Liver (tissue), 9 donors: ENCODE measurements around the gene RALY. TPM values are rescaled to one million over a fixed set of nuclear protein-coding genes. Genes with fewer than 3 reads are reported as not detected.

Source experiments
- DNase-seq: peaks from one replicate; pipeline ENCODE4 v3.0.0-alpha.2; 2017; ENCODE audit warnings: low spot score
- H3K27ac ChIP-seq, 2 donors: one replicate each; pipeline ENCODE4 v1.7.0; 2013; ENCODE audit warnings: inconsistent platforms in 2 of 2, low read length in 2 of 2, control low read depth in 1 of 2, low read depth in 1 of 2, mild to moderate bottlenecking in 1 of 2
- H3K27me3 ChIP-seq, 4 donors: one replicate each; pipeline versions ENCODE4 v1.6.1 to v1.7.0; 2013; ENCODE audit warnings: low read length in 3 of 4, inconsistent platforms in 1 of 4, mild to moderate bottlenecking in 1 of 4, moderate library complexity in 1 of 4; ENCODE audit not compliant: control insufficient read depth in 4 of 4, insufficient read depth in 4 of 4
- H3K36me3 ChIP-seq, 4 donors: one replicate each; pipeline versions ENCODE4 v1.6.1 to v1.7.0; 2013; ENCODE audit warnings: low read length in 3 of 4, mild to moderate bottlenecking in 3 of 4, low read depth in 1 of 4, moderate library complexity in 1 of 4; ENCODE audit not compliant: control insufficient read depth in 4 of 4, insufficient read depth in 3 of 4
- H3K4me1 ChIP-seq, 4 donors: one replicate each; pipeline versions ENCODE4 v1.6.1 to v1.7.0; 2013; ENCODE audit warnings: low read length in 3 of 4, mild to moderate bottlenecking in 3 of 4, moderate library complexity in 1 of 4; ENCODE audit not compliant: control insufficient read depth in 4 of 4, insufficient read depth in 4 of 4
- H3K4me3 ChIP-seq, 3 donors: one replicate each; pipeline versions ENCODE4 v1.6.1 to v1.7.0; 2013; ENCODE audit warnings: low read length in 3 of 3, control low read depth in 1 of 3, low read depth in 1 of 3, mild to moderate bottlenecking in 1 of 3
- H3K9ac ChIP-seq, 2 donors: one replicate each; pipeline ENCODE4 v1.7.0; 2013; ENCODE audit warnings: low read length in 2 of 2, mild to moderate bottlenecking in 2 of 2, moderate library complexity in 2 of 2, control low read depth in 1 of 2, low read depth in 1 of 2
- H3K9me3 ChIP-seq, 4 donors: one replicate each; pipeline versions ENCODE4 v1.6.1 to v1.7.0; 2013; ENCODE audit warnings: low read length in 3 of 4; ENCODE audit not compliant: control insufficient read depth in 4 of 4
- CTCF ChIP-seq: fragments of 150-350 bp; IDR thresholded peaks from 2 replicates; pipeline ENCODE4 v1.5.1; 2017; ENCODE audit warnings: improper control_type of control experiment, low read depth, low read length; ENCODE audit not compliant: missing input control
- EGR1 ChIP-seq, 2 donors: IDR thresholded peaks; 2 replicates each; pipeline ENCODE4 v1.6.1; 2016 to 2018; ENCODE audit warnings: antibody characterized with exemption in 2 of 2, low read depth in 2 of 2
- FOXA1 ChIP-seq: IDR thresholded peaks from 2 replicates; pipeline ENCODE4 v1.6.1; 2016; ENCODE audit warnings: antibody characterized with exemption
- FOXA2 ChIP-seq: IDR thresholded peaks from 2 replicates; pipeline ENCODE4 v1.6.1; 2016; ENCODE audit warnings: antibody characterized with exemption
- GABPA ChIP-seq, 2 donors: IDR thresholded peaks in 1 of 2; conservative IDR thresholded peaks in 1 of 2; 2 replicates each; pipeline ENCODE4 v1.6.1; 2016; ENCODE audit warnings: antibody characterized with exemption in 2 of 2, mild to moderate bottlenecking in 1 of 2, moderate library complexity in 1 of 2
- HNF4A ChIP-seq, 2 donors: conservative IDR thresholded peaks; 2 replicates each; pipeline ENCODE4 v1.6.1; 2016; ENCODE audit warnings: antibody characterized with exemption in 2 of 2, mild to moderate bottlenecking in 2 of 2
- HNF4G ChIP-seq: IDR thresholded peaks from 2 replicates; pipeline ENCODE4 v1.6.1; 2016; ENCODE audit warnings: antibody characterized with exemption
- JUND ChIP-seq, 2 donors: IDR thresholded peaks; 2 replicates each; pipeline ENCODE4 v1.6.1; 2016; ENCODE audit warnings: antibody characterized with exemption in 2 of 2
- NR2F2 ChIP-seq: IDR thresholded peaks from 2 replicates; pipeline ENCODE4 v1.6.1; 2016; ENCODE audit warnings: antibody characterized with exemption
- RAD21 ChIP-seq, 2 donors: IDR thresholded peaks; 2 replicates each; pipeline ENCODE4 v1.6.1; 2016; ENCODE audit warnings: antibody characterized with exemption in 2 of 2, mild to moderate bottlenecking in 2 of 2
- RXRA ChIP-seq, 2 donors: IDR thresholded peaks; 2 replicates each; pipeline ENCODE4 v1.6.1; 2017 to 2018; ENCODE audit warnings: antibody characterized with exemption in 2 of 2, mild to moderate bottlenecking in 1 of 2
- SP1 ChIP-seq: IDR thresholded peaks from 2 replicates; pipeline ENCODE4 v1.6.1; 2018; ENCODE audit warnings: antibody characterized with exemption, mild to moderate bottlenecking
- TAF1 ChIP-seq: conservative IDR thresholded peaks from 2 replicates; pipeline ENCODE4 v1.6.1; 2016; ENCODE audit warnings: antibody characterized with exemption, mild to moderate bottlenecking
- YY1 ChIP-seq: IDR thresholded peaks from 2 replicates; pipeline ENCODE4 v1.6.1; 2016; ENCODE audit warnings: antibody characterized with exemption, mild to moderate bottlenecking
- ZBTB33 ChIP-seq: IDR thresholded peaks from 2 replicates; pipeline ENCODE4 v1.6.1; 2016; ENCODE audit warnings: antibody characterized with exemption
- WGBS: extraction: QIAGEN DNeasy Blood & Tissue Kit; methylation state at CpG from one replicate; pipeline ENCODE4 v1.1.7; 2013; 5-methylcytosine and 5-hydroxymethylcytosine counted together
- polyA plus RNA-seq, 2 donors: library from polyadenylated mRNA; stranded (reverse) in 1 of 2; unstranded in 1 of 2; fragments of 200-250 nt in 1 of 2; fragments of >200 nt in 1 of 2; fragmentation: Nextera tagmentation in 1 of 2; extraction: Ambion mirVana in 1 of 2; gene quantifications; one replicate each; pipeline versions ENCODE4 v1.2.1 to v1.2.3, GENCODE V29; 2013 to 2015
- total RNA-seq, 2 donors: library from RNA; depleted of rRNA; stranded (reverse); fragments of >200 nt; gene quantifications; one replicate each; pipeline ENCODE4 v1.2.3, GENCODE V29; 2014
- TF ChIP-seq, protein P1 (sequence below): IDR thresholded peaks from 2 replicates; pipeline ENCODE4 v1.6.1; 2016; ENCODE audit warnings: antibody characterized with exemption
- TF ChIP-seq, protein P2 (sequence below): IDR thresholded peaks from 2 replicates; pipeline ENCODE4 v1.6.1; 2016; ENCODE audit warnings: antibody characterized with exemption, mild to moderate bottlenecking
- TF ChIP-seq, protein P3 (sequence below): IDR thresholded peaks from 2 replicates; pipeline ENCODE4 v1.6.1; 2016; ENCODE audit warnings: antibody characterized with exemption
- donor health status: healthy.
- donor health status: healthy.
- donor health status: healthy.
- donor health status: healthy.
- donor health status: healthy.

The RALY gene
- total and polyA plus RNA-seq, 4 donors, result 23.1 to 47.4 (median 33.3) TPM

DNA sequence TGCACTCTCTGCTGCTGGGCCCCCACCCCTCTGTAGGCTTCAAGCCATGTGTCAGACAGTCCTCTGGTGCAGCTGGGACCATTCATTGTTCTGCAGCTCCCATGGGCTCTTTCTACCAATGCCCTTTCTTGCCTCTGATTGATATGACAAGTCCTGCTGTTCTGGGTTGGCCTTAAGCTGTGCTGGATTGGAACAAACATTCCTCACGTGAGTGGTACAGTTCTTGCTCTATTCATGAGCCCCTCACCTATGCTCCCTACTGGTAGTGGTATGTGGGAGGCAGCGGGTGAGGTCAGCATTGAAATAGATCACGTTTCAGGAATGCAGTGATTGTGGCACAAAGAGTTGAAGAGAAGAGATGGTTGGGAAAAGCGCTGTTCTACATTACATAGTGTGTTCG lies 48.8 kb upstream of the RALY start:
- Histone ChIP-seq H3K36me3 (no peaks in the 10 kb centered on the region), H3K9ac (no peak overlapping the region), H3K4me1 (no peaks in the 10 kb centered on the region), H3K27ac (no peak overlapping the region), H3K4me3 (no peak overlapping the region), H3K27me3 (no peaks in the 10 kb centered on the region), H3K9me3 (peaks cover 7 to 13% (median 11%) of the 10 kb centered on the region in 4 donors)
- WGBS, result 85% methylated on average over 5 of the region's 5 CpGs
- TF ChIP-seq FOXA2 (no peak), HNF4G (no peak), TAF1 (no peak), RXRA (IDR thresholded peaks at IDR 0.05) (no peak), NR2F2 (no peak), YY1 (no peak), GABPA (IDR thresholded peaks at IDR 0.05 in 1 of 2, conservative IDR thresholded peaks at IDR 0.05 in 1 of 2) (no peak), RAD21 (IDR thresholded peaks at IDR 0.05) (no peak), CTCF (no peak), JUND (IDR thresholded peaks at IDR 0.05) (no peak), SP1 (no peak), HNF4A (conservative IDR thresholded peaks at IDR 0.05) (no peak)
- TF ChIP-seq, protein P1, sequence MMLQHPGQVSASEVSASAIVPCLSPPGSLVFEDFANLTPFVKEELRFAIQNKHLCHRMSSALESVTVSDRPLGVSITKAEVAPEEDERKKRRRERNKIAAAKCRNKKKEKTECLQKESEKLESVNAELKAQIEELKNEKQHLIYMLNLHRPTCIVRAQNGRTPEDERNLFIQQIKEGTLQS, result no peak
- no peak for DNase-seq

DNA sequence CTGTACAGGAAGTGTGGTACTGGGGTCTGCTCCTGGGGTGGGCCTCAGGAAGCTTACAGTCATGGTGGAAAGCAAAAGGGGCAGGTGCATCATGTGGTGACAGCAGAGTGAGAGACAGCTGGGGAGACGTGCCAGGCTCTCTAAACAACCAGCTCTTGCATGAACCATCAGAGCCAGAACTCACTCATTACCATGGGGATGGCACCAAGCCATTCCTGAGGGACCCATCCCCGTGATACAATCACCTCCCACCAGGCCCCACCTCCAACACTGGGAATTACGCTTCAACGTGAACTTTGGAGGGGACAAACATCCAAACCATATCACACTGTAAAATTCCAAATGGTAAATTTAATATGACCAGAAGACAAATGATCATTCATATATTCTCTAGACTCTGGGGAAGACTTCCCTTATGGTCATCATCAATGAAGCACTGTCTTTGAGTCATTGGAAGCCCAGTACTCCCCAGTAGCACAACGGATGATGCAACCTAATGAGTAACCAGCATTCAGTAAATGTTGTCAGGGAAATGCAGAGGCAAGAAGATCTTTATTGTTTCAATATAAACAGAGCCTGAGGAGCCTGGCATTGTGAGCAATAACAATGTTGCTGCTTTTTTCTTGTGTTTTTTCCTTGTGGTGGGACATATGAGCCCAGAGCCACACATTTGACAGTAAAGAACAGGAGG lies 48.2 kb upstream of the RALY start:
- Histone ChIP-seq H3K27ac (no peak overlapping the region), H3K27me3 (no peaks in the 10 kb centered on the region), H3K4me1 (no peaks in the 10 kb centered on the region), H3K4me3 (no peak overlapping the region), H3K36me3 (no peaks in the 10 kb centered on the region), H3K9me3 (peaks cover 7 to 13% (median 11%) of the 10 kb centered on the region in 4 donors), H3K9ac (no peak overlapping the region)
- DNase-seq, result no peak
- TF ChIP-seq HNF4A (conservative IDR thresholded peaks at IDR 0.05) (no peak), NR2F2 (no peak), CTCF (no peak), RXRA (IDR thresholded peaks at IDR 0.05) (no peak), ZBTB33 (no peak), FOXA2 (no peak), FOXA1 (no peak), YY1 (no peak), GABPA (IDR thresholded peaks at IDR 0.05 in 1 of 2, conservative IDR thresholded peaks at IDR 0.05 in 1 of 2) (no peak), RAD21 (IDR thresholded peaks at IDR 0.05) (no peak), JUND (IDR thresholded peaks at IDR 0.05) (no peak), HNF4G (no peak), EGR1 (IDR thresholded peaks at IDR 0.05; ENCODE audit: low read depth in 2 of 2) (no peak), TAF1 (no peak), SP1 (no peak)
- TF ChIP-seq, protein P1, result no peak
- TF ChIP-seq, protein P2, sequence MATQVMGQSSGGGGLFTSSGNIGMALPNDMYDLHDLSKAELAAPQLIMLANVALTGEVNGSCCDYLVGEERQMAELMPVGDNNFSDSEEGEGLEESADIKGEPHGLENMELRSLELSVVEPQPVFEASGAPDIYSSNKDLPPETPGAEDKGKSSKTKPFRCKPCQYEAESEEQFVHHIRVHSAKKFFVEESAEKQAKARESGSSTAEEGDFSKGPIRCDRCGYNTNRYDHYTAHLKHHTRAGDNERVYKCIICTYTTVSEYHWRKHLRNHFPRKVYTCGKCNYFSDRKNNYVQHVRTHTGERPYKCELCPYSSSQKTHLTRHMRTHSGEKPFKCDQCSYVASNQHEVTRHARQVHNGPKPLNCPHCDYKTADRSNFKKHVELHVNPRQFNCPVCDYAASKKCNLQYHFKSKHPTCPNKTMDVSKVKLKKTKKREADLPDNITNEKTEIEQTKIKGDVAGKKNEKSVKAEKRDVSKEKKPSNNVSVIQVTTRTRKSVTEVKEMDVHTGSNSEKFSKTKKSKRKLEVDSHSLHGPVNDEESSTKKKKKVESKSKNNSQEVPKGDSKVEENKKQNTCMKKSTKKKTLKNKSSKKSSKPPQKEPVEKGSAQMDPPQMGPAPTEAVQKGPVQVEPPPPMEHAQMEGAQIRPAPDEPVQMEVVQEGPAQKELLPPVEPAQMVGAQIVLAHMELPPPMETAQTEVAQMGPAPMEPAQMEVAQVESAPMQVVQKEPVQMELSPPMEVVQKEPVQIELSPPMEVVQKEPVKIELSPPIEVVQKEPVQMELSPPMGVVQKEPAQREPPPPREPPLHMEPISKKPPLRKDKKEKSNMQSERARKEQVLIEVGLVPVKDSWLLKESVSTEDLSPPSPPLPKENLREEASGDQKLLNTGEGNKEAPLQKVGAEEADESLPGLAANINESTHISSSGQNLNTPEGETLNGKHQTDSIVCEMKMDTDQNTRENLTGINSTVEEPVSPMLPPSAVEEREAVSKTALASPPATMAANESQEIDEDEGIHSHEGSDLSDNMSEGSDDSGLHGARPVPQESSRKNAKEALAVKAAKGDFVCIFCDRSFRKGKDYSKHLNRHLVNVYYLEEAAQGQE, result no peak
- TF ChIP-seq, protein P3, sequence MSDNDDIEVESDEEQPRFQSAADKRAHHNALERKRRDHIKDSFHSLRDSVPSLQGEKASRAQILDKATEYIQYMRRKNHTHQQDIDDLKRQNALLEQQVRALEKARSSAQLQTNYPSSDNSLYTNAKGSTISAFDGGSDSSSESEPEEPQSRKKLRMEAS, result no peak
- whole genome bisulfite sequencing, result 88% methylated on average over 5 of the region's 5 CpGs
